Left kidney (tissue), 2 donors: ENCODE measurements around the gene NCKAP5. TPM values are rescaled to one million over a fixed set of nuclear protein-coding genes. Genes with fewer than 3 reads are reported as not detected.

Experiments used
- DNase-seq: peaks from one replicate; pipeline ENCODE4 v3.0.0-alpha.2; 2013
- polyA plus RNA-seq: library from polyadenylated mRNA; unstranded; fragments of 120-200 nt; gene quantifications from one replicate; pipeline ENCODE4 v1.2.1, GENCODE V29; 2013; ENCODE audit not compliant: insufficient read length

NCKAP5 gene
- polyA plus RNA-seq, 1 donor: 10.1 TPM

GRCh38 chr2:133146893-133147292, 421.4 kb downstream of the NCKAP5 start:
- no peak for DNase-seq

DNA sequence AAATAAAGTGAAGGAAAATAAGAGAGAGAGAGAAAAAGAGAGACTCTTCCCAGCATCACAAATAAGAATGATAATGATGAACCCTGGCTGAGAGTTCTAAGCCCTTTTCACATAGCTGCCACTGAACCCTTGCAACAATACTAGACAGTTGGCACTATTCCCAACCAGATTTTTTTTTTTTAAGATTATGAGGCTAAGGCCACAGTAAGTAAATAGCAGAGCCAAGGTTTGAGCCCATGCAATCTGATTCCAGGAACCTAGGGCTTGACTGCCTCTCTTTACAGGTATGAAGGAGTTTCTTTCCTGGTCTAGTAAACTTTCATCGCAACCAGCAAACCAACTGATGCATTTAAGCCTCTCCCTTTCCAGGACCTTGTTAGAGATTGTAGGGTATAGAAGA, 424.6 kb downstream of the NCKAP5 start:
- DNase-seq: no peak

DNA sequence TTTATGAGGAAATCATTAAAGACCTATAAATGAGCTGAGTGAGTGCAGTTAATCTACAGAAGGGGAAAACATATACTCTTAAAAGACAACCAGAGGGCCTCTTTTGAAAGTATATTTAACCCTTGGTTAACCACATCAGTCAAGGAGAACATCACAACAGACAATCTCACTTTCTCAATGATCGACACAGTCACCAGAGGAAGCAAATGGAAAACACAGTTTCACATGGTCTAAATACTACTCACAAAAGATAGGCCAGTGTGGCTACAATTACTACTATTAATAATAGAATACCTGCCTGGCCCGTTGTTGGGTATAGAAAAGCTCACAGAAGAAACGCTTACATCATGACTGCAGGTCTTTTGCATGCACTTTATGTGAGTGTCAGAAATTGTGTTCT, 426.2 kb downstream of the NCKAP5 start:
- no peak for DNase-seq

DNA sequence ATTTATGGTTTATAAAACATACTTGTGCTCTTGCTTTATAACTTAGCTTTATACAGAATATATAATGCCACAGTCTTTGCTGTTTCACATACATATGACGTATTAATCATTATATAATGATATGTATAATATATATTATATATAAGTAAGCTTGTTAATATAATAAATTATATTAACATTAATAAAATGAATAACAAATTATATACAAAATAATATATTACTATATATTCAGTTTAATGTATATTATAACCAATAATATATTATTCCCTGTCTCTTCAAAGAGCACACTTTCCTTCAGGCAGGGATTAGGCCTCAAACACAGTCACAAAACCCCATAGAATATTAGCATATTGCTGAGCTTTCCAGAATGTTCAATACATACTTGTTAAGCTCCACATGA, 427.6 kb downstream of the NCKAP5 start:
- no peak for DNase-seq

DNA sequence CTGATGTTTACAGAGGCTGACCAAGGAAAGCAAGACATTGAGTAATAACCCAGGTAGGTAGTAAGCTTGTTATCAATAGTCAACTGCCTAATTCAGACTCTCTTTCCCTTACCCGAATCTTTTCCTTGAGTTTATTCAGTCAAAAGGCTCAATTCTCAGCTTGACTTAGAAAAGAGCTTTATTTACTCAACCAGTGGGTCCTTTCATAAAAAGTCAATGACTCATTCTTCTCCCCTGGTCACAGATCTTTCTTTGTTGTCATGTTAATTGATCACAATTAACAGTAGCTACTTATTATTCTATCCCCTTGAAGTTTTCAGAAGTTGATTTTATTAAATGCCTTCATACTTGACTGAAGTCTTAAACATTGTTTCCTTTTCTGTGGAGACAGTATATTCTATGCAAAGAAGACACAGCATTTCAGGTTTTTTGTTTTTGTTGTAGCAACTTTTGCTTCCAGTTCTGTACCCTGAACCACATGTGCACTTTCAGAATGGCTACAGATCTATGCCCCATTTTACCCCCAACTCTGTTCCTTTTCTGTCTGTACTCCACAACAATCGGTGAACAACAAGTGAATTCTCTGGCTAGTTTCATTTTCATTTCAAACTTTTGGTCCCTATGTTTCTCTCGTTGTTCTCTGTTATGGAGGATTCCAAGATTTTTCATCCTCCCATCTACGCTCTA, 428.3 kb downstream of the NCKAP5 start:
- DNase-seq: no peak

GRCh38 chr2:133138693-133139092, 429.6 kb downstream of the NCKAP5 start:
- no peak for DNase-seq

DNA sequence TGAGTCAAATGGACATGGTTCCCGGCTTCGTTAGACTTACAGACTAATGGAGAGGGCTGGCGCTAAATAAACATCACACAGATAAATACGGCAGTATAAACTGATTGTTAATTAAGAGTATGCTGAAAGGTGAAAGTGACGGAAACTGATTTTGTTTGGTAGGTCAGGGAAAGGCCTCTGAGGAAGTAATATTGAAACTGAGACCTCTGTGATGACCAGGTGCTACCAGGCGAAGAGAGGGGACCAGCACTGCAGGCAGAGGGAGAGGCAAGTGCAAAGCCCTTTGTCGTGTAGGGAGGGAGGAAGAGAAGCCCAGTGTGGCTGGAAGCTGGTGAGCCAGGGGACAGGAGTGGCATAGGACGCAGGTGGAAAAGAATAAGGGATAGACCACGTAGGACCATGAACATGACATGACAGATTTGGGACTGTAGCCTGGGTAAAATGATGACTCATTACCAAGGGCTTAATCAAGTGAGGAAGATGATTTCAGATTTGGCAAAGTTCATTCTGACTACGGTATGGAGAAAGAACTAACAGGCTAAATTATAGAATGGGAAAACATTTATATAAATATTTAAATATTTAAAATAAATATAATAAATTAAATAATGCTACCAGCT, 433.1 kb downstream of the NCKAP5 start:
- DNase-seq: no peak

GRCh38 chr2:133130548-133131246, 437.6 kb downstream of the NCKAP5 start:
- DNase-seq: no peak

GRCh38 chr2:133124446-133124845, 443.8 kb downstream of the NCKAP5 start:
- no peak for DNase-seq

DNA sequence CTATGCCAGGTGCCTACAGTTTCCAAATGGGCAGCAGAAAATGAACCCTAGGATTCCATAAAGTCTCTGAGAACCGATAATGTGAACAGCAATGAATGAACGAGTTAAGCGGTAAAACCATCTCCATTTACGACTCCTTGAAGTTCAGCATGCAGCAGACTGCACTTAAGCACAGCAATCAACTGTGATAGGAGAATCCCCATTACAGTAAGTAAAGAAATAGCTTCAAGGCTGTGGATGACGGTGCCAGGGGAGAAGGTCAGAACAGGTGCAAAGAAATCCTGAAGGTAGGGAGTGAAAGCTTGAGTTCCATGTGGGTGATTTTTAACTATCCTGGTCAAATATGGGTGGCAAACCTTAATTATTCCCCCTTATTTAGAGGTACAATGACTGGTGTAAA, 444.4 kb downstream of the NCKAP5 start:
- no peak for DNase-seq

DNA sequence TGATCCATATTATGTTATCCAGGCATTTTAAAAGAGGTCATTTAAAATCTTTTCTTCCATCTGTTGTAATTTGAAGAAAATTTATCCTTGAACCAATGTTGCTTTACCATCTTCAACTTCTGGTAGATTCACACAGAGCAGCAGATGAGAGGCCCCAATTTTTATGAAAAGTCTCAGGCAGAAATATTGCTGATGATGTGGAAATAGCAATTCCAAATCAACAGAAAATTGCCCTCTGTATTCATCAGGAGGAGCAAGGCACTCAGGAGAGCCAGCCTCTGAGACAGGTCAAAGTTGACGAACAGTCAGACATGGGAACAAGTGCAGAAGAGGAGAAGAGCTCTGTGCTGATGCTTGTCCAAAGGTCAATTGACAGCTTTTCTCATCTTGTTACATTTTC, 444.9 kb downstream of the NCKAP5 start:
- no peak for DNase-seq

GRCh38 chr2:133122529-133122928, 445.7 kb downstream of the NCKAP5 start:
- DNase-seq: no peak

- no peak for DNase-seq
These were observed 448.0 kb downstream of the NCKAP5 start for GRCh38 chr2:133120310-133120709.

GRCh38 chr2:133110201-133110600, 458.1 kb downstream of the NCKAP5 start:
- no peak for DNase-seq

DNA sequence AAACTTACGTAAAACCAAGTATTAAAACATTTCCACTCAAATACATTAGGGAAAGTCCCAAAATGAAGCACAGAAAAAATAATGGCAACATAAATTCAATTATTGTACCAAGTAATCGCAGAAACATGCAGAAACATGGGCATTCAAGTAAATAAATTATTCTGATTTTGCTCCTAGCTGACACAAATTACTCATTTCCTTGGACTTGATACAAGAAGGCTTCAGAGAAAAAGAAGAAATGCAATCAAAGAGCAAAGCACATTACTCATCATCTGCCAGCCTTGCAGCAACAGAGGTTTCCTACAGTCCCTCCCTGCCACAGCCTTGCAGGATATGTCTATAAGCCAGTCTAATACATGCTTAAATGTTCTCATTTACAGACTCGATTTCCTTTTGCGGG, 458.5 kb downstream of the NCKAP5 start:
- DNase-seq: no peak

- DNase-seq: no peak
These were observed 461.0 kb downstream of the NCKAP5 start for GRCh38 chr2:133107058-133107815.

DNA sequence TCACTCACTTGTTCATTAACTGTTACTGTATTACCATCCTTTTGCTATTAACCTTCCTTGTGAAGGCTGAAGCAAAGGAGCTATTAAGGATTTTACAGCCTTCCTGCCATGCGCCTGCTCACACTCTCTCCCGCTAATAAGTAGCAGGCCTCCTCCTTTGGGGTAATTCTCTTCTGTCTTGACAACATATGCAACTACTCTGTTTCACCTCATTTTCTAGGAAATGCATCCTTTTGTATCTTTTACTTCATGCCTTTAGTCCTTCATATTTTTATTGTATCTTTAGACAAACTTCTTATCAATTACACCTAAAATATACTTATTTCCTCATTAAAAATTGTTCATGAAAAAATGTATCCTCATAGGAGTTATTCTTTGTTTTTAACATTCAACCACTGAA, 463.4 kb downstream of the NCKAP5 start:
- DNase-seq: no peak

GRCh38 chr2:133098787-133099186, 469.5 kb downstream of the NCKAP5 start:
- DNase-seq: no peak

DNA sequence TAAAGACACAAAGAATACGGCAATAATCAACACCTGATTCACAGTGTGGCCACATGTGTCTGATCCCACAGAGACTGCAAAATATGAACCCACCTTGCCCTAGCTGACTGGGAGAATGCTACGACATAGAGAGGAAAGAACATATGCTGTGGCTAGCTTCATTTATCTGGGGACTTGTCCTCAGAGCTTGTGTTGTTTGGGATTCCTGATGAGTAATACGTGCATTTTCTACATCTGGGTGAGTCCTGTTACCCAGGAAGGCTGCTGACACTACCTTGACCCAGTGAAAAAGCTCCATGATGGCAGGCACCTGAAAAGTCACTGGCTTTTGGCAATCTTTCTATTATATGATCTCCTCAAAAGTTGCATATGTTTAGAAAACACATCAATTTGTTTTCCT, 470.6 kb downstream of the NCKAP5 start:
- no peak for DNase-seq

GRCh38 chr2:133092571-133092970, 475.7 kb downstream of the NCKAP5 start:
- DNase-seq: no peak

- DNase-seq: no peak
These were observed 477.9 kb downstream of the NCKAP5 start for GRCh38 chr2:133090358-133090757.

GRCh38 chr2:133086176-133086575, 482.1 kb downstream of the NCKAP5 start:
- no peak for DNase-seq

- no peak for DNase-seq
These were observed 482.6 kb downstream of the NCKAP5 start for GRCh38 chr2:133085646-133086045.
